ENCODE results near the gene RFX4.

GRCh38 chr12:106759526-106760183, 176.9 kb downstream of the RFX4 start:
- TF ChIP-seq POLR2A (IDR thresholded peaks at IDR 0.05; ENCODE audit: low read length) (no peak), GATA1 (IDR thresholded peaks at IDR 0.05; ENCODE audit: low read depth, low read length) (no peak)

Data from erythroblast (primary cell).